AG08396 (cell line): ENCODE results near the gene PLET1.
"Not testable (repeated sequence)": the region's sequence is repeated elsewhere in the genome, so short reads cannot be mapped to it uniquely, and the experiment has no call there.

Source experiments
- DNase-seq: peaks from one replicate; pipeline ENCODE4 v3.0.0; 2012; ENCODE audit warnings: low spot score, mixed read lengths

PLET1 gene

GRCh38 chr11:112211536-112211935 is 49.1 kb downstream of the PLET1 start:
- no peak for DNase-seq

DNA sequence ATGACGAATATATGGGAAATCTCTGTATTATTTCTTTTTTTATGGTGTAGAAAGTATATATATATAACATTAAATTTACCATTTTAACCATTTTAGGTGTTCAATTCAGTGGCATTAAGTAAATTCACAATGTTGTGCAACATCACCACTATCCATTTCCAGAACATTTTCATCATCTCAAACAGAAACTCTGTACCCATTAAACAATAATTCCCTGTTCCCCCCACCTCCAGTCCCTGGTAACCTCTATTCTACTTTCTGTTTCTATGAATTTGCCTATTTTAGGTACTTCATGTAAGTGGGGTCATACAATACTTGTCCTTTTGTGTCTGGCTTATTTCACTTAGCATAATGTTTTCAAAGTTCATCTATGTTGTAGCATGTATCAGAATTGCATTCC is 49.8 kb downstream of the PLET1 start:
- no peak for DNase-seq

- no peak for DNase-seq
Observed at GRCh38 chr11:112206071-112206470, 54.6 kb downstream of the PLET1 start.

- no peak for DNase-seq
Observed at GRCh38 chr11:112200252-112200651, 60.4 kb downstream of the PLET1 start.

DNA sequence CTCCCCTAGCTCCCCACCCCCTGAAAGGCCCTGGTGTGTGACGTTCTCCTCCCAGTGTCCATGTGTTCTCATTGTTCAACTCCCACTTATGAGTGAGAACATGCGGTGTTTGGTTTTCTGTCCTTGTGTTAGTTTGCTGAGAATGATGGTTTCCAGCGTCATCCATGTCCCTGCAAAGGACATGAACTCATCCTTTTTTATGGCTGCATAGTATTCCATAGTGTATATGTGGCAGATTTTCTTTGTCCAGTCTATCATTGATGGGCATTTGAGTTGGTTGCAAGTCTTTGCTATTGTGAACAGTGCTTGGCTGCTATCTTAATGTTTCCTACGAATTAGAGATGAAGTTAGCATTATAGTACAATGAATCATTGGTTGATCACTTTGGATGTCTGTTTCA is 61.6 kb downstream of the PLET1 start:
- DNase-seq = not testable (repeated sequence)
